ENCODE data around the gene THBD.
A peak's percentile ranks its signal among the peaks of the same experiment; 100 is the strongest.

Gene THBD

DNA sequence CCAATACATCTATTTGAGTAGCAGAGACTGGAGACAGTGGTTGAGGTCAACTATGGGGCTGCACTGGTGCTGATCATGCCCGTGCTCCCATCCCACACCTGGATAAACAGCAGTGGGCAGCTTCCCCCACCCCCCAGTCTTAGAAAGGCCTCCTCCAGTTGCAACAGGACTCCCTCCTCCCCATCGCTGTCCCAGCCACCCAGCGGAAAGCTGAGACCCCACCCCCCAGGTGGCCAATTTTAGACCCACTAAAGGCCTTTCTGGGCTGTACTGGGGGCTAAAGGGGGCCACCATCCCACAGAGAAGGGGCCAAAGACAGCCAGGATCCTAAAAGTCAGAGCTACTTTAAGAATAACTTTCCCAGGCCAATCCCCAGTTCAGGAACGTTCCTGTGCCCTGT is 15.6 kb downstream of the THBD start:
- no peak for DNase-seq

GRCh38 chr20:23032750-23033078 is 16.8 kb downstream of the THBD start:
- no peak for DNase-seq

DNA sequence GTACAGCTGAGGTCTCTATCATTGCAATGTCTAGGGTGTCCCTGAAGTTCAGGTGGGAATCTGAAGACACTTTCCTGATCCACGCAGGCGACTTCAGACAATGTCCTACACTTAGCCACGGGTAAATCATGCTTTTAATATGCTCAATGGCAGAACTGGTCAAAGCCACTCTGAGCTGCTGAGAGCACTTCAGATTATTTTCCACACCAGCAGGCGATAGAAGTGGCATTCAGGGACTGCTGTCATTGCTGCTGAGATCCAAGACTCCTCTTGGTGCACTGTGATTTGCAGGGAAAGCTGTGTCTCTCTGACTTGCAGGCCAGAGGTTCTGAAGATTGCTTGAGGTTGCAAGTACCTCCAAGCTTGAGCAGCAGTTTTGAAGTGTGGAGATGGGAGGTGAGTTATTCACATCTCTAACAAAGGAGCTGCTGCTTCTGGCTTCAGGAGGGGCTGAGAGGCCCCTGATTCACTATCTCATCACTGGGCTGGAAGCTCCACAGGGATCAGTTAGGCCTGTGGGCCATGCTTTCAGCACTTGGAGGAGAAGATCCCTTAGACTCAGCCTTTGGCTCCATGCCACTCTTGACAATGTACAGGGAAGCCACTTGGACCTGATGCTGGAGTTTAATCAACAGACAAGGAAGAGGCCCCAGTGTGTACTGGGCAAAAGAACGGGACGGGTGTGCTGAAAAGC is 17.3 kb downstream of the THBD start:
- no peak for DNase-seq

GRCh38 chr20:23031346-23031745 is 18.1 kb downstream of the THBD start:
- DNase-seq, result no peak

DNA sequence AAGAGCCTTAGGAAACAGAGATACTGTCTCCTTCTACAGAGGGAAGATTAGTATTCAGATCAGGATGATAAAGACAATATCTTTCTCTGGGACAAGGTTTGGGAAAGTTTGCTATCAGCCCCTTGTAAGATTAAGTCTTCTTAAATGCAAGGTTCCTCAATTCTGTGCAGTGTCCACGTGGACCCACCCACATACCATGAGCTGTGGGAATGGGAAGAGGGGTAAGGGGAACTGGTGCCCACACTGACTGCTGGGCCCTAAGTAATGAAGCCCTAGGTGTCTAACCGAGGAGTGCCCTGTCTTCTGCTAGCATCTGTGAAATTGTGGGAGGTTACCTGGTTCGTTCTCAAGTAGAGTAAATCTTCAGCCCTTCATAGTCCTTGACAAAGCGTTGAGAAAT is 20.1 kb downstream of the THBD start:
- no peak for DNase-seq

DNA sequence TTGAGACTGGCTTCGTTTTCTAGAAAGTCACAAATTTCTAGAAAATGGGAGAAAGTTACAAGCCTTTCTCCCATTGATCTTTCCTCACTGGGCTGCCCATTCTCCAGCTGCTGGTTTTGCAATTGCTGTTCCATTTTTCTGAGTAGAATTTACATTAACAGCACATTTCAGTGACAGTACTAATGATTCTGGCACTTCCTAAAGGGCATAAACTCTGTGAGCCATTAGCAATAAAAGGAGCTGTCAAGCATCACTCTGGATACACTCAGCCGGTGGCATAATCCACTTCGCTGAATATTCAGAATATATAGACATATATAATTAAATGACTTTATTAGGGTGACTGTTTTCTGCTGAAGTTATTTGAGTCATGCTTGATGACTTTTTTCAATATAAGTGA is 21.1 kb downstream of the THBD start:
- DNase-seq, result no peak

DNA sequence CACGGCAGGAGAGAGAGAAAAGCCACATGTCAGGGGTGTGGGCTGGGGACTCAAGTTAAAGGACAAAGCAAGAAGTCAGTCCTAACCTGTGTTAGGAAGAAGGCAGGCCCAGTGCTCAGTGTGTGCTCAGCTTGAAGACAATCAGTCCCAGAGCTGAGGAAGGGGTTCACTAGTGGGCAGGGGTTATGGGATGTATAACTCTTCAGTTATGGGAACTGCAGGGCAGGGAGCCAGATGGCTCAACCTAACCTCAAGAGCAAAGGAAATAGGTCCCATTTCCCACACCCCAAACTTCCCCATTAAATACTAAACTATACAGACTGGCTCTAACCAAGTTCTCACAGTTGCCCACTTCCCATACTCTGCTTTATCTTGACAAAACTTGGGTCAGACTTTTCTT is 21.8 kb downstream of the THBD start:
- DNase-seq, result no peak

GRCh38 chr20:23025503-23025902 is 24.0 kb downstream of the THBD start:
- DNase-seq, result peak in 1 of 2 donors; percentile 77

DNA sequence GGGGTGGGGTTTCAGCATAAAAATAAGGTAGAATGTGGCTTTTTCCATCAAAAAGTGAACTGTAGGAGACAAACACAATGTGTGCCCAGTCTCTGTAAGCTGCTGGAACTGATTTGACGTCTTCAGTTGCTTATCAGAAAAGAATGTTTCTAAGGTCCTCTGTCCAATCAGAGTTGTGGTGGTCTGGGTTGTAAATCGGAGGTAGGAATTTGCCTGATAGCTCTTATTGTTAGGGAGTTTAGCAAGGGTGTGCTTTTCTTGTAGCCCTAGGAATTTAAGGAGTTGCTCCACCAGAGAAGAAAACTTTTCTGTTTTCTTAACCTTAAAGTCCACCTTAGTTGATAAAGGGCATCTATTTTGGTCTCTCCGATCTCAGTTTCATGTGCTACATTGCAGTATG is 24.8 kb downstream of the THBD start:
- no peak for DNase-seq

- no peak for DNase-seq
Measured at GRCh38 chr20:23023621-23024177, 25.8 kb downstream of the THBD start.

GRCh38 chr20:23022849-23023248 is 26.6 kb downstream of the THBD start:
- DNase-seq, result no peak

GRCh38 chr20:23021951-23022350 is 27.5 kb downstream of the THBD start:
- DNase-seq, result no peak

GRCh38 chr20:23021541-23021940 is 27.9 kb downstream of the THBD start:
- no peak for DNase-seq

- no peak for DNase-seq
Measured at GRCh38 chr20:23020230-23021018, 29.0 kb downstream of the THBD start.

- DNase-seq, result no peak
Measured at GRCh38 chr20:23019403-23019802, 30.1 kb downstream of the THBD start.

GRCh38 chr20:23018941-23019340 is 30.5 kb downstream of the THBD start:
- DNase-seq, result no peak

DNA sequence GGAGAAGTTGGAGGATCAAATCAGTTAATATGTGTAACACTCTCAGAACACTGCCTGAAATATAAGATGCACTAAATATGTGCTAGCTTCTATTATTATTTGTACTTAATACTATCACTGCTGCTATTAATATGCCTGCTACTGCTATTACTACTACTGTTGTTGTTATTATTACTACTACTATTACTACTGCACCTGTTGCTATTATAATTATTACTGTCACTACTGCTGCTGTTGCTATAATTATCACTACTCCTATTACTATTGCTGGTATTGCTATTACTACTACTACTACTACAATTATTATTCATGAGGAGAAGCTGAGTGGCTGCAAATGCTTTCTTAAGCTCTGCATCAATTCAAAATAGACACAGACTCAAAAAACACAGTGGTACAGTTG is 31.0 kb downstream of the THBD start:
- DNase-seq, result no peak

DNA sequence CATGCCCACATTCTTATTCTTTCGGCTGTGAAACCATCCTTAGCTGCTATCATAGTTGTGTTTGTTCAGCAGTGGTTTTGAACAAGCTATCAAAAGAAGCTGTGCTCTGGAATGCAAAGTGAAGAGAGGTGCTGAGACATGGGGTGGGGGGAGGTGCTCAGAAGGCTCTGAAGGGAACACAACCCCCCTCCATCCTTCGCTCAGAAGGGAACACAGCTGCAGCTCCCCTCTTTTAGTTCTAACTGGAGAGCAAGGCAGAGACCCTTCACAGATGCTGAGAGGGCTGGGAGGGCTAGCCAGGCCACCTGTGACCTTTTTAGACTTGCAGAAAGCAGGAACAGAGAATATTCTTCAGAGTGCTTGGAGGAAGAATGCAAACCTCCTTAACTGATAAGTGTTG is 32.0 kb downstream of the THBD start:
- DNase-seq, result no peak

- DNase-seq, result no peak
Measured at GRCh38 chr20:23013429-23013828, 36.0 kb downstream of the THBD start.

GRCh38 chr20:23011008-23011721 is 38.3 kb downstream of the THBD start:
- DNase-seq, result no peak

- no peak for DNase-seq
Measured at GRCh38 chr20:23010096-23010495, 39.4 kb downstream of the THBD start.

DNA sequence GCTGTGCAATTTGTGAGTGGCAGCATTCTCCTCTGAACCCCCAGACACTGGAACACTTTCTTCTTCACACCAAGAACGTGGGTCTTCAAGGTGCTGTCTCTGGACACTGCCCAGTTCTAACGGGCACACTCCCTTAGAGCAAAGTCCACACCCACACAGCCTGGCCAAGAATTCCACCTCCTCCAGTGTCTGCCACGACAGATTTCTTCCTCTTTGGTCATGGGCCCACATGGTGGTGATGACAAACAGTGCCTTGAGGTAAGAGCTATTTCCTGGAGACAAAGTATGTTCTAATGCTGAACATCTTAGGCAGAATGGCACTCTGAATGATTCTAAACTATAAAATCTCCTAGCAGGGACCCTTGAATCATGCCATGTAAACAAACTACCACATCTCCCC is 39.8 kb downstream of the THBD start:
- no peak for DNase-seq

DNA sequence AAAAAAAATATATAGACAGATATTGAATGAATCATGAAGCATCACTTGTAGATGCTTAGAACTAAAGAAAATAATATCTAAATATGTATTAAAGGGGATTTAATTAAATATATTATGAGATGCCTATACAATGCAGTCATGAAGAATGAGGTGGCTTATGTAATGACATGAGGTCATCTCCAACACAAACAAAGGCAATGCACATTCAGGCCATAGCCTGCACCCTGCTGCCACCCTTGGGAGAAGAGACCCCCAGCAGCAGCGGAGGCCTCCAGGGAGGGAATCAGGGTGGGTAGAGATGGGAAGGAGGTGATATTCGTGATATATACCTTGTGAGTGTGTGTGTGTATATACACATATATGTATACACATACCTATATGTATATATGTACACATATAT is 40.8 kb downstream of the THBD start:
- no peak for DNase-seq
